Neural cell (in vitro differentiated cells): ENCODE measurements around the gene SLAMF1. TPM values are rescaled to one million over a fixed set of nuclear protein-coding genes. Genes with fewer than 3 reads are reported as not detected.

Source experiments
- H2AFZ ChIP-seq: fragments of 200-600, 300-800 bp; sonication (generic), shearing (Covaris generic); 2 replicates; pipeline ENCODE4 v1.6.0; 2014; ENCODE audit warnings: low read depth, mild to moderate bottlenecking, antibody characterized with exemption, low read length, moderate library complexity
- H3F3A ChIP-seq: fragments of 200-600 bp; shearing (Covaris generic); 2 replicates; pipeline ENCODE4 v1.6.1; 2016; ENCODE audit warnings: mild to moderate bottlenecking, moderate library complexity, mixed read lengths, antibody characterized with exemption, low read length; ENCODE audit not compliant: insufficient read depth, poor library complexity, severe bottlenecking
- H3K27ac ChIP-seq: fragments of 200-600, 300-800 bp; sonication (generic), shearing (Covaris generic); 2 replicates; pipeline ENCODE4 v1.5.1; 2014; ENCODE audit warnings: mild to moderate bottlenecking, low read length, moderate library complexity
- H3K27me3 ChIP-seq: fragments of 300-800, 200-600 bp; sonication (generic), shearing (Covaris generic); 2 replicates; pipeline ENCODE4 v1.6.0; 2014; ENCODE audit warnings: mild to moderate bottlenecking, low read depth, low read length, moderate library complexity; ENCODE audit not compliant: insufficient read depth
- H3K36me3 ChIP-seq: fragments of 300-800, 200-600 bp; sonication (generic), shearing (Covaris generic); 2 replicates; pipeline ENCODE4 v1.5.1; 2014; ENCODE audit warnings: mild to moderate bottlenecking, antibody characterized with exemption, low read length, moderate library complexity; ENCODE audit not compliant: insufficient read depth
- H3K4me2 ChIP-seq: fragments of 300-800, 200-600 bp; sonication (generic), shearing (Covaris generic); 2 replicates; pipeline ENCODE4 v1.6.0; 2014; ENCODE audit warnings: mild to moderate bottlenecking, low read length
- H3K4me3 ChIP-seq: fragments of 300-800, 200-600 bp; sonication (generic), shearing (Covaris generic); 2 replicates; pipeline ENCODE4 v1.5.1; 2014; ENCODE audit warnings: mild to moderate bottlenecking, low read length, moderate library complexity
- H3K79me2 ChIP-seq: fragments of 200-600 bp; shearing (Covaris generic); replicated peaks from 2 replicates; pipeline ENCODE4 v1.6.0; 2014; ENCODE audit warnings: mild to moderate bottlenecking, low read length, moderate library complexity; ENCODE audit not compliant: insufficient read depth
- H3K9ac ChIP-seq: fragments of 300-800, 200-600 bp; sonication (generic), shearing (Covaris generic); 2 replicates; pipeline ENCODE4 v1.6.1; 2016; ENCODE audit warnings: mild to moderate bottlenecking, low read length, mixed read lengths
- H3K9me2 ChIP-seq: fragments of 200-600 bp; shearing (Covaris generic); 2 replicates; pipeline ENCODE4 v1.6.1; 2016; ENCODE audit warnings: mild to moderate bottlenecking, low read length, mixed read lengths; ENCODE audit not compliant: insufficient read depth
- H3K9me3 ChIP-seq: fragments of 200-600, 300-800 bp; sonication (generic), shearing (Covaris generic); 2 replicates; pipeline ENCODE4 v1.6.1; 2016; ENCODE audit warnings: mild to moderate bottlenecking, mixed run types, low read length, moderate library complexity, mixed read lengths
- H4K20me1 ChIP-seq: fragments of 200-600 bp; shearing (Covaris generic); 2 replicates; pipeline ENCODE4 v1.6.1; 2016; ENCODE audit warnings: mild to moderate bottlenecking, mixed run types; ENCODE audit not compliant: insufficient read depth
- CTCF ChIP-seq: fragments of 450-650 bp; IDR thresholded peaks from 2 replicates; pipeline ENCODE4 v1.5.1; 2014; ENCODE audit warnings: antibody characterized with exemption, mild to moderate bottlenecking, moderate library complexity; ENCODE audit not compliant: poor library complexity, severe bottlenecking
- EP300 ChIP-seq: fragments of 450-650 bp; conservative IDR thresholded peaks from 2 replicates; pipeline ENCODE4 v1.6.1; 2014; ENCODE audit warnings: antibody characterized with exemption, mild to moderate bottlenecking, moderate library complexity; ENCODE audit not compliant: poor library complexity, severe bottlenecking
- EZH2 ChIP-seq: fragments of 200-600, 300-800 bp; shearing (Covaris generic), sonication (generic); IDR thresholded peaks from 2 replicates; pipeline ENCODE4 v1.6.1; 2014; ENCODE audit warnings: antibody characterized with exemption, low read length, borderline replicate concordance, mild to moderate bottlenecking; ENCODE audit not compliant: insufficient read depth, poor library complexity, severe bottlenecking
- MXI1 ChIP-seq: fragments of 450-650 bp; conservative IDR thresholded peaks from 2 replicates; pipeline ENCODE4 v1.6.1; 2014; ENCODE audit warnings: antibody characterized with exemption, mild to moderate bottlenecking; ENCODE audit not compliant: poor library complexity, severe bottlenecking
- POLR2AphosphoS5 ChIP-seq: IDR thresholded peaks from 2 replicates; pipeline ENCODE4 v1.6.1; 2012
- RAD21 ChIP-seq: fragments of 450-650 bp; conservative IDR thresholded peaks from 2 replicates; pipeline ENCODE4 v1.6.1; 2014; ENCODE audit warnings: antibody characterized with exemption, mild to moderate bottlenecking, moderate library complexity
- REST ChIP-seq: IDR thresholded peaks from 2 replicates; pipeline ENCODE4 v1.6.1; 2012; ENCODE audit warnings: borderline replicate concordance
- SMC3 ChIP-seq: fragments of 450-650 bp; conservative IDR thresholded peaks from 2 replicates; pipeline ENCODE4 v1.6.1; 2014; ENCODE audit warnings: antibody characterized with exemption, mild to moderate bottlenecking, moderate library complexity; ENCODE audit not compliant: poor library complexity
- TAF1 ChIP-seq: IDR thresholded peaks from 2 replicates; pipeline ENCODE4 v1.6.1; 2012; ENCODE audit warnings: low read depth
- polyA plus RNA-seq: library from polyadenylated mRNA; depleted of rRNA; stranded (reverse); fragments of >200 nt; gene quantifications from 2 replicates; pipeline ENCODE4 v1.2.3, GENCODE V29; 2014

Gene SLAMF1
- polyA plus RNA-seq, 1 donor from 2014 or later = not detected

DNA sequence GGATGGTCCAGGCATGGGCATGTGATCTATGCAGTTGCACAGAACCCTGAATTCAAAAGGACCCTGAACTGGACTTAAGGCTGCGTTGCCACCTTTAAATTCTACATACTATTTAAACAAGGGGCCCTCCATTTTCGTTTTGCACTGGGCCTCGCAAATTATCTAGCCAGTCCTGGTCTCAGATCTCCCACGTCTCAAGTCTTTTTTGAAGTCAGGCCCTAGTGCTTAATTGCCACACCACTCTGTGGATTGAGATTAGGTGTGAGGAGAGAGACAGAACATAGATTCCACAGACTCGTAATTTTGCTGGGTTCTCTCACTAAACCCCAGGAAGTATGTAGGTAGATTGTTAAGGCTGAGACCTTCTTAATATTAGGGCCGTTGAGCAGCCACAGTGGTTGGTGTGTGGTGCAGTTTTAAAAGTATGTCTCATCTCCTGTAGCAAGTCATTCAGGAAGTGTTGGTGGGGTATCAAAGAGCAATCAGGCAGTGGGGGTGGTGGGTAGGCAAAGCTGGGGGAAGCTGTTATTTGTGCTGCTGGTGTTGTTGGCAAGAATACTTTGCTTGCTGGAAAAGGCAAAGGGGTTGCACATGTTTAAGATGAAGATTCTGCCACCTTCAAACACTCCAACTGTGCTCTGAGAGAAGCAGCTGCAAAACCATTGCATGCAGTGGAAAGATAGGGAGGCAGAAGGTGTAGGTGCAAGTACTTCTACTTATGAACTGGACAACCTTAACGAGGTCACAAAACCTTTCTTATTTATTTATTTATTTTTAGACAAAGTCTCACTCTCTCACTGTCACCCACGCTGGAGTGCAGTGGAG, 78.8 kb downstream of the SLAMF1 start:
- no peak overlapping the region for H3K27ac ChIP-seq
- H3F3A ChIP-seq = no peaks in the 10 kb centered on the region
- no peaks in the 10 kb centered on the region for H3K36me3 ChIP-seq
- H3K9ac ChIP-seq = no peak overlapping the region
- no peaks in the 10 kb centered on the region for H3K9me2 ChIP-seq
- H4K20me1 ChIP-seq = no peaks in the 10 kb centered on the region
- no peaks in the 10 kb centered on the region for H3K79me2 ChIP-seq
- no peak overlapping the region for H2AFZ ChIP-seq
- H3K9me3 ChIP-seq = no peaks in the 10 kb centered on the region
- no peak overlapping the region for H3K4me2 ChIP-seq
- H3K4me3 ChIP-seq = no peak overlapping the region
- TF ChIP-seq POLR2AphosphoS5 (no peak), RAD21 (no peak), TAF1 (no peak), REST (no peak), MXI1 (no peak), EZH2 (no peak), SMC3 (no peak), EP300 (no peak), CTCF (no peak)
- H3K27me3 ChIP-seq = no peaks in the 10 kb centered on the region

- H3K9me3 ChIP-seq = no peaks in the 10 kb centered on the region
- H3K4me3 ChIP-seq = no peak overlapping the region
- no peaks in the 10 kb centered on the region for H3K9me2 ChIP-seq
- TF ChIP-seq SMC3 (no peak), MXI1 (no peak), TAF1 (no peak), RAD21 (no peak), EP300 (no peak), REST (no peak), POLR2AphosphoS5 (no peak), EZH2 (no peak), CTCF (no peak)
- no peaks in the 10 kb centered on the region for H4K20me1 ChIP-seq
- H3K9ac ChIP-seq = no peak overlapping the region
- no peak overlapping the region for H3K4me2 ChIP-seq
- no peaks in the 10 kb centered on the region for H3K27me3 ChIP-seq
- H3K27ac ChIP-seq = no peak overlapping the region
- H3K79me2 ChIP-seq = no peaks in the 10 kb centered on the region
- H2AFZ ChIP-seq = no peak overlapping the region
- no peaks in the 10 kb centered on the region for H3K36me3 ChIP-seq
- no peaks in the 10 kb centered on the region for H3F3A ChIP-seq
These were observed 79.5 kb downstream of the SLAMF1 start for GRCh38 chr1:160567341-160567740.
